Keratinocyte (primary cell): ENCODE data around the gene LAPTM5. TPM values are rescaled to one million over a fixed set of nuclear protein-coding genes. Genes with fewer than 3 reads are reported as not detected.

Source experiments
- DNase-seq: peaks from one replicate; pipeline ENCODE4 v3.0.0-alpha.2; 2011; ENCODE audit warnings: low read depth, missing footprints, low spot score
- FAIRE-seq: peaks from 2 replicates; lab custom pipeline; 2011; peaks lifted over from hg19 to GRCh38; lab: Jason Lieb, UNC
- H2AFZ ChIP-seq: 2 replicates; pipeline ENCODE4 v1.6.0; 2012; ENCODE audit warnings: low read length, control low read depth, inconsistent platforms; ENCODE audit not compliant: control insufficient read depth
- H3K27ac ChIP-seq: 2 replicates; pipeline ENCODE4 v1.5.1; 2011; ENCODE audit warnings: low read length; ENCODE audit not compliant: control insufficient read depth, insufficient read depth
- H3K27me3 ChIP-seq: 3 replicates; pipeline ENCODE4 v1.6.0; 2011; ENCODE audit warnings: low read length; ENCODE audit not compliant: control insufficient read depth, insufficient read depth; ENCODE audit errors: extremely low read depth
- H3K36me3 ChIP-seq, 2 experiments: 2 replicates in 1 of 2; 3 replicates in 1 of 2; pipeline ENCODE4 v1.5.1; 2011; ENCODE audit warnings: low read length in 2 of 2, mild to moderate bottlenecking in 1 of 2; ENCODE audit not compliant: control insufficient read depth in 2 of 2, insufficient read depth in 2 of 2; ENCODE audit errors: extremely low read depth in 1 of 2
- H3K4me1 ChIP-seq: 3 replicates; pipeline ENCODE4 v1.5.1; 2011; ENCODE audit warnings: low read length; ENCODE audit not compliant: control insufficient read depth, insufficient read depth; ENCODE audit errors: extremely low read depth
- H3K4me2 ChIP-seq: 3 replicates; pipeline ENCODE4 v1.6.0; 2011; ENCODE audit warnings: low read depth, low read length; ENCODE audit not compliant: control insufficient read depth, insufficient read depth; ENCODE audit errors: extremely low read depth
- H3K4me3 ChIP-seq, 3 experiments: fragments of 200-600 bp in 1 of 3; sonication (generic) in 1 of 3; 2 replicates in 2 of 3; 3 replicates in 1 of 3; pipeline ENCODE4 v1.5.1; 2011 to 2016; ENCODE audit warnings: low read length in 3 of 3, mild to moderate bottlenecking in 3 of 3, control low read depth in 2 of 3, inconsistent platforms in 1 of 3, low read depth in 1 of 3, mixed read lengths in 1 of 3, mixed run types in 1 of 3, moderate library complexity in 1 of 3; ENCODE audit not compliant: control insufficient read depth in 2 of 3, insufficient read depth in 2 of 3; ENCODE audit errors: extremely low read depth in 1 of 3
- H3K79me2 ChIP-seq: 2 replicates; pipeline ENCODE4 v1.6.0; 2012; ENCODE audit warnings: low read length; ENCODE audit not compliant: control insufficient read depth, insufficient read depth
- H3K9ac ChIP-seq: 3 replicates; pipeline ENCODE4 v1.6.0; 2011; ENCODE audit warnings: low read length; ENCODE audit not compliant: control insufficient read depth, insufficient read depth; ENCODE audit errors: extremely low read depth
- H3K9me1 ChIP-seq: 3 replicates; pipeline ENCODE4 v1.6.0; 2011; ENCODE audit warnings: low read length; ENCODE audit not compliant: control insufficient read depth, insufficient read depth; ENCODE audit errors: extremely low read depth
- H3K9me3 ChIP-seq: 2 replicates; pipeline ENCODE4 v1.5.1; 2012; ENCODE audit warnings: low read depth, low read length; ENCODE audit not compliant: control insufficient read depth
- H4K20me1 ChIP-seq: 3 replicates; pipeline ENCODE4 v1.6.0; 2011; ENCODE audit warnings: low read length; ENCODE audit not compliant: control insufficient read depth, insufficient read depth; ENCODE audit errors: extremely low read depth
- CTCF ChIP-seq, 3 experiments: IDR thresholded peaks in 1 of 3; conservative IDR thresholded peaks in 1 of 3; optimal IDR thresholded peaks in 1 of 3; 2 replicates in 2 of 3; 3 replicates in 1 of 3; pipeline versions ENCODE3 to v1.5.1; 2011; ENCODE audit warnings: low read length in 3 of 3, mild to moderate bottlenecking in 3 of 3, moderate library complexity in 2 of 3, control low read depth in 1 of 3, inconsistent platforms in 1 of 3; ENCODE audit not compliant: insufficient read depth in 2 of 3; ENCODE audit errors: extremely low read depth in 1 of 3
- EZH2 ChIP-seq: IDR thresholded peaks from one replicate; pipeline ENCODE4 v1.6.1; 2012; ENCODE audit warnings: inconsistent platforms, mild to moderate bottlenecking, low read length, moderate library complexity
- dilution Hi-C: fragments of 300-500 bp; cut with MboI; formaldehyde crosslinking; loops from one replicate; pipeline ENCODE4 v1.7.0; 2020; ENCODE audit warnings: low sequenced_read_pairs; ENCODE audit not compliant: extremely low pct_ligation_motif_present
- polyA plus RNA-seq, 5 experiments: library from polyadenylated mRNA; depleted of rRNA in 3 of 5; stranded (reverse) in 3 of 5; stranded (forward) in 1 of 5; unstranded in 1 of 5; fragments of >200 nt; gene quantifications; 1 replicate in 1 of 5; 2 replicates in 3 of 5; 3 replicates in 1 of 5; pipeline versions ENCODE4 v1.2.1 to v1.2.3, GENCODE V29; 2011 to 2012; ENCODE audit warnings: missing spikeins in 2 of 5, low read depth in 1 of 5, low replicate concordance in 1 of 5

Gene LAPTM5
- polyA plus RNA-seq, 1 donor (not counting 4 experiments of a cell fraction or from before 2014, with no cell fraction given), result 0.18 TPM

- H3K4me3 ChIP-seq, result no peak overlapping the region
- no peak overlapping the region for H3K4me2 ChIP-seq
- H3K27me3 ChIP-seq, result no peaks in the 10 kb centered on the region
- H3K79me2 ChIP-seq, result no peaks in the 10 kb centered on the region
- dilution Hi-C loops, result no loop called here
- DNase-seq, result no peak
- H3K27ac ChIP-seq, result no peak overlapping the region
- H3K4me1 ChIP-seq, result peaks cover 22% of the 10 kb centered on the region
- no peaks in the 10 kb centered on the region for H4K20me1 ChIP-seq
- no peaks in the 10 kb centered on the region for H3K9me1 ChIP-seq
- H3K36me3 ChIP-seq, result no peaks in the 10 kb centered on the region
- no peak for FAIRE-seq
- TF ChIP-seq CTCF (optimal IDR thresholded peaks at IDR 0.05 in 1 of 3, IDR thresholded peaks at IDR 0.05 in 1 of 3, conservative IDR thresholded peaks at IDR 0.05 in 1 of 3; ENCODE audit: extremely low read depth in 1 of 3, insufficient read depth in 2 of 3, low read length in 3 of 3) (no peak), EZH2 (no peak)
- no peak overlapping the region for H2AFZ ChIP-seq
- H3K9me3 ChIP-seq, result no peaks in the 10 kb centered on the region
- H3K9ac ChIP-seq, result no peak overlapping the region
Observed at GRCh38 chr1:30695439-30695841, 62.1 kb downstream of the LAPTM5 start.

- H3K9me3 ChIP-seq, result no peaks in the 10 kb centered on the region
- FAIRE-seq (no peak), DNase-seq (no peak)
- no peaks in the 10 kb centered on the region for H3K36me3 ChIP-seq
- peaks cover 31% of the 10 kb centered on the region for H3K4me1 ChIP-seq
- H3K9ac ChIP-seq, result no peak overlapping the region
- no peaks in the 10 kb centered on the region for H3K9me1 ChIP-seq
- no peak overlapping the region for H2AFZ ChIP-seq
- H4K20me1 ChIP-seq, result no peaks in the 10 kb centered on the region
- TF ChIP-seq CTCF (optimal IDR thresholded peaks at IDR 0.05 in 1 of 3, IDR thresholded peaks at IDR 0.05 in 1 of 3, conservative IDR thresholded peaks at IDR 0.05 in 1 of 3; ENCODE audit: extremely low read depth in 1 of 3, insufficient read depth in 2 of 3, low read length in 3 of 3), result no peak
- no peak for TF ChIP-seq EZH2
- no peak overlapping the region for H3K4me2 ChIP-seq
- no peak overlapping the region for H3K4me3 ChIP-seq
- dilution Hi-C loops, result no loop called here
- no peaks in the 10 kb centered on the region for H3K79me2 ChIP-seq
- no peaks in the 10 kb centered on the region for H3K27me3 ChIP-seq
- no peak overlapping the region for H3K27ac ChIP-seq
Observed at GRCh38 chr1:30694280-30695175, 63.0 kb downstream of the LAPTM5 start.
